ES-I3 (cell line): ENCODE data around the gene ARHGAP45.

Experiments
- H3K36me3 ChIP-seq: 2 replicates; pipeline ENCODE4 v1.6.1; 2013; ENCODE audit warnings: mild to moderate bottlenecking, low read length, control low read depth, moderate library complexity; ENCODE audit not compliant: insufficient read depth
- H3K4me1 ChIP-seq: 2 replicates; pipeline ENCODE4 v1.6.1; 2013; ENCODE audit warnings: mild to moderate bottlenecking, control low read depth, low read length; ENCODE audit not compliant: insufficient read depth
- H3K9ac ChIP-seq: 2 replicates; pipeline ENCODE4 v1.6.1; 2013; ENCODE audit warnings: low read depth, mild to moderate bottlenecking, low read length, moderate library complexity
- H3K9me3 ChIP-seq: 2 replicates; pipeline ENCODE4 v1.6.1; 2013; ENCODE audit warnings: mild to moderate bottlenecking, low read length, moderate library complexity; ENCODE audit not compliant: control insufficient read depth, insufficient read depth

ARHGAP45 gene

DNA sequence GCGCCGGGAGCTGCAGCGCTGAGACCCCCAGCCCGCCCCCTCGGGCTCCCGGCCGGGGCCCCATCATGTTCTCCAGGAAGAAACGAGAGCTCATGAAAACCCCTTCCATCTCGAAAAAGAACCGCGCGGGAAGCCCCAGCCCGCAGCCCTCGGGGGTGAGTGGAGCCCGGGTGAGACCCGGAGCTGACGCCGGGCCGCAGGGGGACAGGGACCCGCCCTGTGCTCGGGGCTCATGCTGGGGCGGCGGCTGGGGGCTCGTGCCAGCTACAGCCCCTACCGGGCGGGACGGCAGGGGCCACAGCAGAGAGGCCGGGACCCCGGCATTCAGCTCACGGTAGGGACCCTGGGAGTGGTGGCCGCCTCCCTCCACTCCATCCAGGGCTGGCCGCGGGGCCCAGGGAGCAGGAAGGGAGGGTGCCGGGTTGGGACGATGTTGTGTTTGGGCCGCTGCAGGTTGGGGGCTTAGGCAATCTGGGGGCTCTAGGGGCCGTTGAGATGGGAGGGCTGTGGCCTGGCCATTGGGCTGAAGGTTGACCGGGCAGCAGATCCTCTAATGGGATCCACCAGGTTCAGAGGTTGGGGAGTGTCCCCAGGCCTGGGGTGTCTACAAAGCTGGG lies 482 bp downstream of the ARHGAP45 start:
- no peaks in the 10 kb centered on the region for H3K36me3 ChIP-seq
- peaks cover 7% of the 10 kb centered on the region; the same call in 1 of the 2 replicates for H3K4me1 ChIP-seq
- no peaks in the 10 kb centered on the region for H3K9me3 ChIP-seq
- peak overlapping the region; percentile 49; the same call in 1 of the 2 replicates for H3K9ac ChIP-seq

- Histone ChIP-seq H3K36me3 (no peaks in the 10 kb centered on the region), H3K9ac (no peak overlapping the region; the same call in 1 of the 2 replicates), H3K4me1 (peaks cover 7% of the 10 kb centered on the region; the same call in 1 of the 2 replicates), H3K9me3 (no peaks in the 10 kb centered on the region)
These were observed 1.3 kb downstream of the ARHGAP45 start for GRCh38 chr19:1068009-1069001.

DNA sequence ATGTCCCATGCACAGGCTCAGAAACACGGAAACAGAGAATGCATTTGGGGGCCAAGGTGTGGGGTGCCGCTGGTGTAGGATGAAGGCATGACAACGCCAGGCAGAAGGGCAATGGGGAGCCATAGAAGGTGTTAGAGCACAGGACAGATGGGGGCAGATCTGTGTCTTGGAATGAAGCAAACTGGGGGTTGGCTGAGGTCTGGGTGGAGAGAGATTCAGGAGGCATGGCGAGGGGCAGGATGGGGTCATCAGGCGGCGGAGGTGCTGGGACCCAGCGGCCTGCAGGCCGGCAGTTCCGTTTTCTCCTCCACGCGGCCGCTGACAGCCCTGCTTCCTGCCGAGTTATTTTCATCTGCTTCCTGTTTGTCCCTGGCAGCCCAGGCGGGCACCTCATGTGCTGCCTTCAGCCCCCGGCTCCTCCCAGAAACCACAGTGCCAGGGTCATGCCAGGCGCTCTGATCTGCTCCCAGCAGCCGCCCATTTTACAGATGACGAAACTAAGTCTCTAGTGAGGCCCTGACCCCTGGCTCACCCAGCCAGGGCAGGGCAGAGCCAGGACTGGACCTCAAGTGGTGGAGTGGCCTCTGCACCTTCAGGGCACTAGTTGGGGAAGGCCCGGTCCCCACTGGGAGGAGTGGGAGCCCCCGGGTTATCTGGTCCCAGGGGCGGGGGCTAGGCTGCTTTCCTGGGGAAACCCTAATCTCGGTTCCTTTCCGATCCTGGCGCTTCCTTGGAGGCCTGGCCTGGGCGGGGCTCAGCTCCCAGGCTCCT lies 2.2 kb downstream of the ARHGAP45 start:
- no peak overlapping the region for H3K9ac ChIP-seq
- no peaks in the 10 kb centered on the region for H3K36me3 ChIP-seq
- H3K4me1 ChIP-seq: peaks cover 7% of the 10 kb centered on the region; the same call in 1 of the 2 replicates

DNA sequence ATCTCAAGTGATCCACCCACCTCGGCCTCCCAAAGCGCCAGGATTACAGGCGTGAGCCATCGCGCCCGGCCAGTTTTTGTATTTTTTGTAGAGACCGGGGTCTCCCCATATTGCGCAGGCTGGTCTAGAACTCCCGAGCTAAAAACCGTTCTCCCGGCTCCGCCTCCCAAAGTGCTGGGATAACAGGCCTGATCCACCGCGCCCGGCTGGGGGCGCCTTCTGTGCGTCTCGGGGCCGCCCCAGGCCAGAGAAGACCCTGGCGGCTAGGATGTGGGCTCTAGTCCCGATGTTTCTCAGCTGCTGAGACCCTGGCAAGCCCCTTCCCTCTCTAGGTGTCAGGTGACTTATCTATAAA lies 3.6 kb downstream of the ARHGAP45 start:
- no peaks in the 10 kb centered on the region for H3K36me3 ChIP-seq

More for the DNA sequence above, 2.2 kb downstream of the ARHGAP45 start:
- no peaks in the 10 kb centered on the region for H3K9me3 ChIP-seq

DNA sequence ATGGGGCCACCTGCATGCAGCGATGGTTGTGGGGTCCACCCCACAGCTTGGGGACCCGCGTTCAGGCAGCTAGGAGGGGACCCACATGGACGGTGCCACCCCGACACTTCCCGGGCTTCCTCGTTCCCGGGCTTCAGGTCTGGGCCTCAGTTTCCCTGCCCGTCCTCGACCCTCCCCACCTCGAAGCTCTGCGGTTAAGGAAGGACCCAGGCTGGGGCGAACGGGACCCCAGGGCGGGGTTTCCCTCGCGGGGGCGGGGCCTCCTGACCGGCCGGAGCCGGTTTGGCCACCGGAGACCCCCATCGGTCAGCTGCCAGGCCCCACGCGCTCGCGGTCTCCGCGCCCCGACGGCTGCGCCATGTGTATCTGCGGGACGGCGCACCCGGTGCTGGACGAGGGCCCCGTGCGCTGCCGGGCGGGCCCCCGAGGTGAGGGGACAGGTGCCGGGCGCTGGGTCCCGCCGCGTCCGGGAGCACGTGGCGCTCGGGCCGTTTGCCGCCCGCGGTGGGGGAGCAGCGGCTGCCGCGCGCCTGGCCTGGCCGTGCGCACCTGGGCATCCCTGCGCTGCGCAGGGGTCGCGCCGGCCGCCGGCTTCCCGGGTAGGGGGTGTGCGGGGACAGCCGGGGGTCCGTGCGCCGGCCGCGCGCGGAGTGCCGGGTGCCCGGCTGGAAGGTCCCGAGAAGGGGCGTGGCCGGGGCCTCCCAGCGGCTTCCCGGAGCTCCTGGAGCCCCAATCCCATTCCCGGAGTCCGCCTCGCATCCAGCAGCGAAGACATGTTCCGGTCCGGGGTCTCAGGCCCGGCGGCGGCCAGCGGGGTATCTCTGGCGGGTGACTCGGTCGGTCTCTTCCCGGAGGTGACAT lies 4.2 kb downstream of the ARHGAP45 start:
- peaks cover under 1% of the 10 kb centered on the region; the same call in 1 of the 2 replicates for H3K4me1 ChIP-seq
- H3K9me3 ChIP-seq: no peaks in the 10 kb centered on the region
- H3K9ac ChIP-seq: peak overlapping the region; percentile 60
- H3K36me3 ChIP-seq: peaks cover 3% of the 10 kb centered on the region

More for the DNA sequence above, 3.6 kb downstream of the ARHGAP45 start:
- no peaks in the 10 kb centered on the region for H3K9me3 ChIP-seq
- H3K9ac ChIP-seq: peak overlapping the region; percentile 60
- H3K4me1 ChIP-seq: peaks cover 7% of the 10 kb centered on the region; the same call in 1 of the 2 replicates

DNA sequence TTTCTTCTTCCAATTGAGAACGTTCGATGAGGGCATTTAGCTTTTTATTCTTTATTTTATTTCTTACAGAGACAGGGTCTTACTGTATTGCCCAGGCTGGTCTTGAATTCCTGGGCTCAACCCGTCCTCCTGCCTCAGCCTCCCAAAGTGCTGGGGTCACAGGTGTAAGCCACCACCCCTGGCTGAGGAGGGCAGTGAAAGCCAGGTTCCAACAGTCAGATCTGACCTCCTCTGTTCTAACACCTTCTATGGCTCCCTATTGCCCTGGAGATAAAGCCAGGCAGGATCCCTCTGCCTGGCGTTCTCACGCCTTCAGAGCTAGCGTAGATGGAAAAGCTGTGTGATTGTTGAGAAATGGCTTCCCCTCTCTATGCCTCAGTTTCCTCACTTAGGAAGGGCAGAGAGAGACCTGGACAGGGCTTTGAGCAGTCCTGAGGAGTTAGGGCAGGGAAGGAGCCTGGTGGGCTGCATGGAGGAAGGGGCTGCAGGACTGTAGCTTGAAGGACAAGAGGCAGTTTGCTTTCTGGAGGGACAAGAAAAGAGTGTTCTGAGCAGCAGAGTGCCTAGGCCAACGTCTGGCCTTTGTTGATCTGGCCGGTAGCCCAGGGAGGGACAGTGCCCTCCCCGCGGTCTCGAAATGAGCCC lies 5.5 kb downstream of the ARHGAP45 start:
- Histone ChIP-seq H3K9me3 (no peaks in the 10 kb centered on the region), H3K9ac (no peak overlapping the region), H3K36me3 (peaks cover 3% of the 10 kb centered on the region)

GRCh38 chr19:1073063-1073955 lies 6.3 kb downstream of the ARHGAP45 start:
- H3K36me3 ChIP-seq: peaks cover 3% of the 10 kb centered on the region
- no peaks in the 10 kb centered on the region for H3K4me1 ChIP-seq
- no peak overlapping the region for H3K9ac ChIP-seq
- H3K9me3 ChIP-seq: no peaks in the 10 kb centered on the region

More for the DNA sequence above, 5.5 kb downstream of the ARHGAP45 start:
- no peaks in the 10 kb centered on the region for H3K4me1 ChIP-seq

GRCh38 chr19:1073956-1074517 lies 7.1 kb downstream of the ARHGAP45 start:
- no peaks in the 10 kb centered on the region for H3K9me3 ChIP-seq
- no peaks in the 10 kb centered on the region for H3K4me1 ChIP-seq
- H3K9ac ChIP-seq: no peak overlapping the region
- peaks cover 3% of the 10 kb centered on the region for H3K36me3 ChIP-seq

DNA sequence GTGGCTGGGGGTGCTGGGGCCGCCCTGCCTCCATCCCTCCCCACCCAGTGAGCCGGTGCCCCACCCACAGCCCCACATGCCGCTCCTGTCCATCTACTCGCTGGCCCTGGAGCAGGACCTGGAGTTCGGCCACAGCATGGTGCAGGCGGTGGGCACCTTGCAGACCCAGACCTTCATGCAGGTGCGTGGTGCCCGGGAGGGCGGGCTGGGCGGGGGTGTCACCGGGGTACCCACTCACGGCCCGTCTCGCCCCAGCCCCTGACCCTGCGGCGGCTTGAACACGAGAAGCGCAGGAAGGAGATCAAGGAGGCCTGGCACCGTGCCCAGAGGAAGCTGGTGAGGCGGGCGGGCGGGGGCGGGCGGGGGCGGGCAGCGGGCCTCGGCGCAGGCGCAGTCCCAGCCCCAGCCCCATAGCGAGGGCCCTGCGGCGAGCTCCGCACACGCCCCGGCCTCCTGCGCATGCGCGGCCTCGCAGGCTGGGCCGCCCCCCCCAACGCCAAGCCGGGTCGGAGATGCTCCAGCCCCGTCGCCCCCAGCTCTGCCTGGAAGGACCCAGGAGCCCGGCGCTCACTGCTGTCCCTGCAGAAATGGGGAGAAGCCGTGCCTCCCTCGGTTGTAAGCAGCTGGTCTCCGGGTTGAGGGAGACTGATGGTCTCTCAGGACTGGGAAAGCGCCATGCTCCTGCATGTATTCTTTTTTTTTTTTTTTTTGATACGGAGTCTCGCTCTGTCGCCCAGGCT lies 7.7 kb downstream of the ARHGAP45 start:
- Histone ChIP-seq H3K9ac (no peak overlapping the region), H3K9me3 (no peaks in the 10 kb centered on the region), H3K36me3 (peaks cover 3% of the 10 kb centered on the region), H3K4me1 (no peaks in the 10 kb centered on the region)

- Histone ChIP-seq H3K4me1 (no peaks in the 10 kb centered on the region), H3K9me3 (no peaks in the 10 kb centered on the region), H3K36me3 (peaks cover 3% of the 10 kb centered on the region), H3K9ac (no peak overlapping the region)
These were observed 9.0 kb downstream of the ARHGAP45 start for GRCh38 chr19:1076046-1076386.

- Histone ChIP-seq H3K4me1 (no peaks in the 10 kb centered on the region), H3K9ac (no peak overlapping the region), H3K36me3 (peaks cover 3% of the 10 kb centered on the region), H3K9me3 (no peaks in the 10 kb centered on the region)
These were observed 10.0 kb downstream of the ARHGAP45 start for GRCh38 chr19:1076951-1077350.
